Measurements from ENCODE around the gene IRGM.

GRCh38 chr5:150847334-150847695, 994 bp downstream of the IRGM start:
- TF ChIP-seq POLR2A (IDR thresholded peaks at IDR 0.05) (no peak), CTCF (IDR thresholded peaks at IDR 0.05) (no peak), POLR2AphosphoS5 (IDR thresholded peaks at IDR 0.05) (no peak)

Data from transverse colon (tissue), 4 donors.